GM21515 (cell line): ENCODE data around the gene EPN2.

Experiments used
- ATAC-seq: cut with Tn5 transposase; IDR thresholded peaks from one replicate; pipeline ENCODE4 v1.9.1; 2021; ENCODE audit not compliant: unreplicated experiment

EPN2 gene

DNA sequence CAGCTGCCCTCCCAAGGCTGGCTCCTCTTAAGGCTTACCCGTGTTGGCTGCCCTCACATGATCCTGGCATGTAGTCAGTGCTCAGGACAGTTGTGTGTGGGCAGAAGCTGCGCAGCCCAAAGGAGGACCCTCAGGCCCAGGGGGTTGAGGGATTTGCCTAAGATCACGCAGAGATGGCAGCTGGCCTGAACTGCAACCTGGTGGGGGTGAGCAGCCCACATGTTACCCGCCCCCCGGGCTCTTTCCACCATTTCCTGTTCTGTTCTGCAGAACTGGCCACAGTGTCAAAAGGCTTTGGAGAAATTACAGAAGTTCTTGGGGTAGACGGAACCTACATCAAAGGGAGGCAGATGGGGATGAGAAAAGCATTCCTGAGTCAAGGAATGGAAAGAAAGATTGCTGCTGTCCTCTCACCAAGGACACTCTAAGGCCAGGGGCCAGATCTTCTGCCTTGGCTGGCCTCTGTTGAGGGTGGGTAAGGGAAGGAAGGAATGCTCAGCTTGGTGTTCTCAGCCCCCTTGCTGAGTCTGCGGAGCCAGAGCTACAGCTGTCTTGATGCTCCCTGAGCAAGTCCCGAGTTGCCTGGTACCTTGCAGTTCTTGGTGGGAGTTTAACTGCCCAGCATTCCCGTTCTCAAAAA is 53.0 kb downstream of the EPN2 start:
- no peak for ATAC-seq

DNA sequence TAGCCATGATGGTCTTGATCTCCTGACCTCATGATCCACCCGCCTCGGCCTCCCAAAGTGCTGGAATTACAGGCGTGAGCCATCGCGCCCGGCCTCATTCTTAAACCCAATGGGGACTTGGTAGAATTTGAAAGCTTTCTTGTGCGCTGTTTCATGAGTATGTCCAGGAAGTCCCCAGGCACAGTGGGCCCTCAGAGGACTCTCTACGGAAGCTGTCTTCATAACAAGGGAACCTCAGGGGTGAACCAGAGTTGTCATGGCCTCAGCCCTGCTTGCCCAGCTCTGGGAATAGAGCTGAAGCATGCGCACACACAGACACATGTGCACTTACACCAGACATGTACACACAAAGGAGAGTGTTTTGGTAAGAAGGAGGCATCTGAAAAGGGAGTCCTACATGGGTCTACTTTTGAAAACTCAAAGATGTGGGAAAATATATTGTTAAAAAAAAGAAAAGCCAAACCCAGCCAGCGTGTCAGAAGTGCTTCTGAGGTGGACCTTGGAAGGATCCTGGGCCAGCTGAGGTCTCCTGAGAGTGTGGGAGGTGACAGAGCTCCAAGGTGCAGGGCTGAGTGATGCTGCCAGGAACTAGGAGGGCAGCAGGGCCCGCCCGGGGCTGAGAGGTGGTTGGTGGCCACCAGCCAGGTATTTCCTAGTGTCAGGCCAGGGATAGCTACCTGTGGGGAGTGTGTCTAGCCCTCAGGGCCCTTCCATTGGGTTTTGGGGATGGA is 54.6 kb downstream of the EPN2 start:
- ATAC-seq, result no peak

GRCh38 chr17:19292377-19292711 is 55.2 kb downstream of the EPN2 start:
- ATAC-seq, result no peak

DNA sequence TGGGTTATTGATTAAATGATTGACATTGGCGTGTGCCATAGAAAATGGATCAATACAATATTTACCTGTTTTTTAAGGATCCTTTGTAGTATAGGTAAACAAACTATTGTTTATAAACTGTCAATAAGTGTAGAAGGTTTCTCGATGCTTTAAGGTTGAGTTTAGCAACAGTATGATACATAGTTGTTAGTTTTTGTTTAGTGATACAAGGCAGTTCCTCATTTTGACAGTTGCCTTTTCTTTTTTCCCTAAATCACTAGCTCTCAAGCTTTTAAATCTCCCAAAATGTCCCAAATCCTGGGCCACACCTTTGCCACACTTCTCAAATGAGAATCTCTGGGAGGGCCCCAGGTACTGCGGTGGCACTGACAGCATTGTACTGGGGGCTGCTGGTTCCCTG is 57.3 kb downstream of the EPN2 start:
- no peak for ATAC-seq

DNA sequence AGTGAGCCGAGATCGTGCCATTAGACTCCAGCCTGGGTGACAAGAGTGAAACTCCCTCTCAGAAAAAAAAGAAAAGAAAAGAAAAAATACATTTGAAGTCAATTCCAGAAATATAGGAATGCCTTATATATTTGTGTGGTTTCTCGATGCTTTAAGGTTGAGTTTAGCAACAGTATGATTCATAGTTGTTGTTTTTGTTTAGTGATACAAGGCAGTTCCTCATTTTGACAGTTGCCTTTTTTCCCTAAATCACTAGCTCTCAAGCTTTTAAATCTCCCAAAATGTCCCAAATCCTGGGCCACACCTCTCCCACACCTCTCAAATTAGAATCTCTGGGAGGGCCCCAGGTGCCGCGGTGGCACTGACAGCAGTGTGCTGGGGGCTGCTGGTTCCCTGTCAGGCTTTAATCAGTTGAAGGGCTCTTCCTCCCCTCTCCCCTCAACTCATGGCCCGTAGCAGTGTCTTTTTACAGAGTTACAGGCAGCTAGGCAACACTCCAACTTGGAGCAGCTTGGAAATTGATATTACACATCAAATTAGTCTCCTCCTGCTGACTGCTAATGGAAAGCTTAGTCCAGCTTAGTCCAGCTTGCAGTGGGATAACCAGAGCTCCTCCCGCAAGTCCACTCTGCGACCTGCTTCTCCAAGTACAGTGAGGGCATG is 58.4 kb downstream of the EPN2 start:
- ATAC-seq, result no peak

GRCh38 chr17:19296786-19297778 is 59.9 kb downstream of the EPN2 start:
- ATAC-seq, result no peak

- ATAC-seq, result no peak
These were observed 61.5 kb downstream of the EPN2 start for GRCh38 chr17:19298569-19299213.

- ATAC-seq, result no peak
These were observed 62.1 kb downstream of the EPN2 start for GRCh38 chr17:19299214-19299747.

DNA sequence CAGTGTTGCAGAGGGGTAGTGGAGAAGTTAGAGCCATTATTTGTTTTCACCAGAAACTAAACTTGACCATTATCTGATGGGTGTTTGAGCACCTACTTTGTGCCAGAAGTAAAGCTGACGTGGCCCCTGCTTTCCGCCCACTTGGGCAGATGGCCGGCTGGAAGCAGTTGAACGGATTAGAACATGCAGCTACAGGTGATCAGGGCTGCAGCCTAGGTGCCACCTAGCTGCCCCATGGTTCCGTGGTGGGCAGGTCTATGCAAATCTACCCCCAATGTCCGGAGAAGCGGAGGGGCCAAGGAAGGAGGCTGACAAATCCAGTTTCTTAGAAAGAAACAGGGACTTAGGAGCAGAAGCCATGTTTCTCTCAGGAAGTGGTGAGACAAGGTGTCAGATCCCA is 62.7 kb downstream of the EPN2 start:
- ATAC-seq, result no peak

GRCh38 chr17:19301274-19301951 is 64.2 kb downstream of the EPN2 start:
- ATAC-seq, result no peak

DNA sequence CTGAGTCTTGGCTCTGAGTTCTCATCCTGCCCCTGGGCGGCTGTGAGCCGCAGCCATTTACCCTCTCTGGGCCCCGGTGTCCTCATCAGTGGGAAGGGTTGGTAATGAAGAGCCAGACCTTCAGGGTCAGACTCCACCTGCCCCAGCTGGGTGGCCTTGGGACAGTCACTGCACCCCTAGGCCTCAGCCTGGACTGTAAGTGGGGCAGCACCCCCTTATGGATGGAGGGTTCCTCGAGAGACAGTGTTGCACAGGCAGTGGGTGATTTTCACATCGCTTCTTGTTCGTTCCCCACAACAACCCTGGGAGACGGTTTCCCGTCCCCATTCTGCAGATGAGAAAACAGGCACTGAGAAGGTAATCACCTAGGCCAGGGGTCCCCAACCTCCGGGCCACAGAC is 64.8 kb downstream of the EPN2 start:
- ATAC-seq, result no peak

GRCh38 chr17:19302791-19303331 is 65.7 kb downstream of the EPN2 start:
- ATAC-seq, result no peak

DNA sequence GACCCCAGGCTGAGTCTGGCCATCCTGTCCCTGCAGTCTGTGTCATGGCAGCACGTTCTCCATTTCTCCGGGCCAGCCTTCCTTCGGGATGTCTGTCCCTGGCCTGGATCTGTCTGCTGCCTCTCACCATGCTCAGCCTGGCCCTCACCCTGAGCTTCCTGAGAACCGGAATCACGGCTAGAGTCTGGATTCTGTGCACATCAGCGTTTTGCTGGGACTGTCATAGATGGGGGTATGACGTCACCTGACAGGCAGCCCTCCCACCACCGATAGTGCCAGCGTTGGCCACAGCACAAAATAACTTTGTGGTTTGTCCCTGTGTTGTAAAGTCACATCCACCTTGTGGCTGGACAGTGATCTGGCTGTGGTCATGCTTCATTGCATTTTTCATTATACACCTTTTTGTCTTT is 66.2 kb downstream of the EPN2 start:
- ATAC-seq, result no peak

GRCh38 chr17:19304209-19304608 is 67.0 kb downstream of the EPN2 start:
- no peak for ATAC-seq

DNA sequence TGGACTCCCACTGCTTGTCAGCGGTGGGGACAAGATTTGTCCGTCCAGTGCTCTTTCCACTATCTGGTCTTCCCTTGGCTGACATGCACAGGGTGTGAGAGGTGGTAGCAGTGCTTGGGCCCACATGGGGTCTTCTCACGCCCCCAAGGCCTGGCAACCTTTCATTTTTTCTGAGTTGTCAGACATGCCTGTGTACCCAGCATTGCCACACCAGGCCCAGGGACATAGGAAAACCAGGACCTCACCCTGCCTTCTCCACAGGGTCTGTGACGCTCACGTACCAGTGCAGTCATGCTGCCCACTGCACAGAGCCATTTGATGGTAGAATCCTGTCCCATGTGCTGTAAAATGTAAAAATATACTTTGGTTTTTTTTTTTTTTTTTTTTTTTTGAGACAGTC is 67.6 kb downstream of the EPN2 start:
- ATAC-seq, result no peak

GRCh38 chr17:19305256-19305655 is 68.1 kb downstream of the EPN2 start:
- no peak for ATAC-seq

- ATAC-seq, result no peak
These were observed 68.6 kb downstream of the EPN2 start for GRCh38 chr17:19305761-19306159.

GRCh38 chr17:19306160-19307111 is 69.3 kb downstream of the EPN2 start:
- peak; percentile 77 for ATAC-seq
